Natural killer cell treated with Interleukin-12 subunit alpha and Interleukin-12 subunit beta and Interleukin-15 and Interleukin-18, amount 100 ng/mL, for 72 hours (primary cell): ENCODE data around the gene EGFLAM. TPM values are rescaled to one million over a fixed set of nuclear protein-coding genes. Genes with fewer than 3 reads are reported as not detected.

Experiments
- ATAC-seq, 2 donors: fragments of 150-1000 bp; cut with Tn5 transposase in 1 of 2; sonication (Bioruptor Pico), chemical (Tn5 transposase) in 1 of 2; 2 replicates each; pipeline ENCODE4 v1.10.0; 2021
- DNase-seq: peaks from one replicate; pipeline ENCODE4 v3.0.0; 2022; ENCODE audit warnings: low spot score
- H3K27ac Mint-ChIP-seq, 2 donors: 1 replicate in 1 of 2; 2 replicates in 1 of 2; pipeline ENCODE4 v1.8.0; 2022; ENCODE audit warnings: mixed read lengths in 2 of 2, mild to moderate bottlenecking in 1 of 2, moderate library complexity in 1 of 2
- H3K27me3 Mint-ChIP-seq, 2 donors: 1 replicate in 1 of 2; 2 replicates in 1 of 2; pipeline ENCODE4 v1.8.0; 2022; ENCODE audit warnings: mixed read lengths in 2 of 2
- H3K36me3 Mint-ChIP-seq: one replicate; pipeline ENCODE4 v1.8.0; 2022; ENCODE audit warnings: mixed read lengths
- H3K4me1 Mint-ChIP-seq, 2 donors: 1 replicate in 1 of 2; 2 replicates in 1 of 2; pipeline ENCODE4 v1.8.0; 2022; ENCODE audit warnings: low read depth in 2 of 2, mixed read lengths in 2 of 2, mild to moderate bottlenecking in 1 of 2
- H3K4me3 Mint-ChIP-seq: one replicate; pipeline ENCODE4 v1.8.0; 2022; ENCODE audit warnings: mixed read lengths
- H3K9me3 Mint-ChIP-seq: 2 replicates; pipeline ENCODE4 v1.8.0; 2022; ENCODE audit warnings: mixed read lengths
- total RNA-seq, 2 donors: library from RNA; stranded (reverse); gene quantifications; one replicate each; pipeline ENCODE4 v1.2.3, GENCODE V29; 2022

Gene EGFLAM
- not detected for total RNA-seq

- Mint-ChIP-seq H3K27ac (no peak within 1 kb of the TSS), H3K36me3 (no peaks in the 10 kb centered on the region), H3K9me3 (no peaks in the 10 kb centered on the region), H3K27me3 (peaks cover 48 to 62% of the 10 kb centered on the region in 2 donors), H3K4me3 (no peak within 1 kb of the TSS), H3K4me1 (no peaks in the 10 kb centered on the region)
- ATAC-seq (peak in 1 of 2 donors; percentile 36), DNase-seq (no peak)
Observed at GRCh38 chr5:38258319-38259061, at the start of gene EGFLAM. Gene EGFLAM, plus strand, starts transcription at chr5:38258559. Its CDS starts 196 bp downstream, at chr5:38258755.

DNA sequence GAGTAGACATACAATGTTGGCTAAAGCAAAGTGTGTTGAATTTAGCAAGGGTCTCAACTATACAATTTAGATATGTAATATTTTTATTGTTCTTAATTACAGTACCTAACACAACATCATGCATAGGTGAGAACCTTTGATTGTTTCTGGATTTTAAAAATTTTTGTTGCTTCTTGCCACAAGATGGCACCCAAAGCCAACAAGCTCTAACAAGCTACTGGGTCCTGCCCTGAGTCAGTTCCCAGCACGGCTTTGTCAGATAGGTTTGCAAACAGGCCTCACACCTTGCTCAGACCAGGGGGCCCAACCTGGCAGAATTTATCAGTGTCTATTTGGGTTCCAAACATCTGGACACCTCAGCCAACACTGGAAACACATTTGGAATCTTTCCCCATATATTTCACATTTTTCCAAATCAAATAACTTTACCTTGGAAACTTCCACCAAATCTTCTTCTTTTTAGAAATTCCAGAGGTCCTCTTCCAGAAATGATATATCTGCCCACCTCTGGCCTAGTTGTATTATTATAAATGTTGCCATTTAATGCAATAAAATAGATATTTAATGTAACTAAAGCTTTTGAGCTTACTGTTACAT, 49.5 kb upstream of the EGFLAM start:
- H3K9me3 Mint-ChIP-seq, result peaks cover 5% of the 10 kb centered on the region
- no peak for DNase-seq

DNA sequence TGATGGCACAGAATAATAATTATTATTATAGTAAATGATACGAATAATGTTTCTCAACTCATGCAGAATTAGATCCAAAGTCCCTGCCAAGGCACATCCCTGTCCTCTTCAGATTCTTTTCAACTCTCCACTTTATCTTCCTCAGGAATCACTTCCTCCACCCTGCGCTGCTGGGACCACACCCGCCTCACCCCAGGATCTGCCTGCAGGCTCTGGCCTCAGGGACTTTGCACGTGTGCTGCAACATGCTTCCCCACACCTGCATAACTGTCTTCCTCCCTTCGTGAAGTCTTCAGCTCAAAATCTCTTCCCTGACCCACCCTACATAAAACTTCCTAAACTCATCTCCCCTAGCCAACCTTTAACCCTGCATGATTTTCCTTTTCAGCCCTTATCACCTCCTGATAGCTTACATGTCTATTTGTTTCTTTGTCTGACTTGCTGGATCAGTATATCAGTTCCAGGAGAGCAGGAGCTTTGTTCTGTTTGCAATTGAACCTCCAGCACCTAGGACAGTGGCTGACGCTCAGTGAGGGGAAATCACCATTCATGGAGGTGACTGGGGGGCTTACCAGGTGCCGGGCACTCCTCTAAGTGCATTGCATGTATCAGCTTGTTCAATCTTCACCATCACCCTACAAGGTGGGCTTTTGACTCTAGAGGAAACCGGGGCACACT, 47.5 kb upstream of the EGFLAM start:
- no peak for ATAC-seq
- peaks cover 5% of the 10 kb centered on the region for H3K9me3 Mint-ChIP-seq
- no peaks in the 10 kb centered on the region for H3K36me3 Mint-ChIP-seq
- H3K27me3 Mint-ChIP-seq, result peaks cover 9 to 22% of the 10 kb centered on the region in 2 donors
- H3K4me3 Mint-ChIP-seq, result no peak overlapping the region
- no peak for DNase-seq
- H3K27ac Mint-ChIP-seq, result no peak overlapping the region
- no peaks in the 10 kb centered on the region for H3K4me1 Mint-ChIP-seq

More for the DNA sequence above, 49.5 kb upstream of the EGFLAM start:
- Mint-ChIP-seq H3K4me1 (no peaks in the 10 kb centered on the region), H3K4me3 (no peak overlapping the region), H3K36me3 (no peaks in the 10 kb centered on the region), H3K27ac (no peak overlapping the region), H3K27me3 (peaks cover 11 to 32% of the 10 kb centered on the region in 2 donors)
- ATAC-seq, result no peak

GRCh38 chr5:38211354-38211710, 47.0 kb upstream of the EGFLAM start:
- H3K9me3 Mint-ChIP-seq, result peaks cover 5% of the 10 kb centered on the region
- H3K36me3 Mint-ChIP-seq, result no peaks in the 10 kb centered on the region
- peaks cover 9 to 22% of the 10 kb centered on the region in 2 donors for H3K27me3 Mint-ChIP-seq
- no peak for ATAC-seq
- no peak for DNase-seq
- no peak overlapping the region for H3K27ac Mint-ChIP-seq
- no peak overlapping the region for H3K4me3 Mint-ChIP-seq
- no peaks in the 10 kb centered on the region for H3K4me1 Mint-ChIP-seq

DNA sequence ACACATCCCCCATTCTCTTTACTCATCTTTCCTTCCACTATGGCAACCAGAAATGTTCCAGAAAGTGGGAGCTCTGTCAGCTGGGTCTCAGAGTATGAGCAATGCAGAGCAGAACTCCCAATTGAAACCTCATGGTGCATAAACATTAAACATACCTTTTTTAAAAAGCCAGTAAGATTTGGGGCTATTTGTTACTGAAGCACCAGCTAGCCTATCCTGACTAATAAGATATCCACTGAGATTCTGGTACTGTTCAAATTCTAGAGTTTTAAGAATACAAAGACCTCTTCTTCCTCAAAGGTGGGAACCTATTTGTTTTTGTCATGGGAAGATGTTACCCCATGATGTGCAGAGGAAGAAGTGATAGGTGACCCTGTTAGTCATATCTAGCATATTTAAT, 46.1 kb upstream of the EGFLAM start:
- H3K4me1 Mint-ChIP-seq, result no peaks in the 10 kb centered on the region
- no peak for ATAC-seq
- H3K4me3 Mint-ChIP-seq, result no peak overlapping the region
- peaks cover 5 to 16% of the 10 kb centered on the region in 2 donors for H3K27me3 Mint-ChIP-seq
- H3K9me3 Mint-ChIP-seq, result peaks cover 5% of the 10 kb centered on the region
- DNase-seq, result no peak
- no peaks in the 10 kb centered on the region for H3K36me3 Mint-ChIP-seq
- no peak overlapping the region for H3K27ac Mint-ChIP-seq

DNA sequence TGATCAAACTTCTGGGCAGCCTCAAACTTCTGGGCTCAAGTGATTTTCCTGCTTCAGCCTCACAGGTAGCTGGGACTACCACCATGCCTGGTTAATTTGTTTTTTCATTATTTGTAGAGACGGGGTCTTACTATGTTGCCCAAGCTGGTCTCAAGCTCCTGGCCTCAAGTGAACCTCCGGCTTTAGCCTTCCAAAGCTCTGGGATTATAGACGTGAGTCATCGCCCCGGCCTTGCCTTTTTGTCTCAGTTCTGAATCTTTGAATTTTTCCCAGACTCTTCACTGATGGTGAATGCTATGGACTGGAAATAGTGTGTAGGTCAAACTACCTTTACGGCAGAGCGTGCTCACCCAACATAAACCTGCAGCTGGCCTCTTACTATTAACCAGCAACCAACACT, 32.3 kb upstream of the EGFLAM start:
- H3K27me3 Mint-ChIP-seq, result no peaks in the 10 kb centered on the region
- ATAC-seq (no peak), DNase-seq (no peak)
- no peaks in the 10 kb centered on the region for H3K36me3 Mint-ChIP-seq
- H3K9me3 Mint-ChIP-seq, result no peaks in the 10 kb centered on the region
- H3K4me3 Mint-ChIP-seq, result no peak overlapping the region
- H3K27ac Mint-ChIP-seq, result no peak overlapping the region
- no peaks in the 10 kb centered on the region for H3K4me1 Mint-ChIP-seq

DNA sequence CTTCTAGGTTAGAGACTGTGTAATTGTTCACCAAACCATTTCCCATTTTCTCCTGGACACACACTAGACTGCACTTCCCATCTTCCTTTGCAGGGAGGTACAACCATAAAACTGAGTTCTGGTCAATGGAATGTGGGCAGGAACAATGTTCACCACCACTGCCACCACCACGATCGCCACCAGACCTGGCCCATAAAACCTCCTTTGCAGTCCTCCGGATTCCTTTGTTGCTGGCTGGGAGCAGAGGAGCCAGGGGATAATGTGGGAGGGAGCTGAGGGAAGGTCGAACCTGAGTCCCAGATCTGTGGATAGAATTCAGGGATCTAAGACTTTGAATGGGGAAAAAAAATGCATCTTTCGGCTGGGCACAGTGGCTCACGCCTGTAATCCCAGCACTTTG, 29.4 kb upstream of the EGFLAM start:
- DNase-seq (no peak), ATAC-seq (no peak)
- Mint-ChIP-seq H3K4me3 (no peak overlapping the region), H3K27me3 (peaks cover 0 to 3% of the 10 kb centered on the region in 2 donors), H3K27ac (no peak overlapping the region), H3K9me3 (no peaks in the 10 kb centered on the region), H3K36me3 (no peaks in the 10 kb centered on the region), H3K4me1 (no peaks in the 10 kb centered on the region)

DNA sequence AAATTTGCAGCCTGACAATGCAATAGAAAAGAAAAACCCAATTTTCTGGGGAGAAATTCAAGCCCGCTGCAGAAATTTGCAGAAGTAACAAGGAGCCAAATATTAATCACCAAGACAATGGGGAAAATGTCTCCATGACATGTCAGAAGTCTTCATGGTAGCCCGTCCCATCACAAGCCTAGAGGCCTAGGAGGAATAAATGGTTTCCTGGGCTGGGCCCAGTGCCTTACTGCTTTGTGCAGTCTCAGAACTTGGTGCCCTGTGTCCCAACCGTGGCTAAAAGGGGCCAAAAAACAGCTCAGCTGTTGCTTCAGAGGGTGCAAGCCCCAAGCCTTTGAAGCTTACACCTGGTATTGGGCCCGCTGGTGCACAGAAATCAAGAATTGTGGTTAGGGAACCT, 23.6 kb upstream of the EGFLAM start:
- peaks cover 0 to 3% of the 10 kb centered on the region in 2 donors for H3K27me3 Mint-ChIP-seq
- H3K36me3 Mint-ChIP-seq, result no peaks in the 10 kb centered on the region
- H3K27ac Mint-ChIP-seq, result no peak overlapping the region
- no peaks in the 10 kb centered on the region for H3K4me1 Mint-ChIP-seq
- no peaks in the 10 kb centered on the region for H3K9me3 Mint-ChIP-seq
- DNase-seq (no peak), ATAC-seq (no peak)
- no peak overlapping the region for H3K4me3 Mint-ChIP-seq

DNA sequence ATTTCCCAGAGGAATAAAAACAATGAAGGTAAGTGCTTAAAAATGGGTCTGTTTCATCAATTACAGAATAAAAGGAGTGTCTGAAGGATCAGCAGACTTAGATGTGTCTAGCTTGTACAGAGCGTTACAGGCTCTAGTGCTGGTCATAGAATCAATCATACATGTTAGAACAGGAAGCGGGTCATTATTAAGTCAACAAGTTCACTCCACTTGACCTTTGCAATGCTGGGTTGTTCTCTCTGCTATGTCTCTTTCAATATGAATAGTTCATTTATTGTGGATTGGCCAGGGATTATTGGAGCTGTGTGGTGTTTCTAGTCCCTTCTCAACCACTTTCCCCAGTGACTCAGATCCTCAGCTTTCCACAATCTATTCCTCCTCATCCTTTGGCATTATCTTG, 20.7 kb upstream of the EGFLAM start:
- Mint-ChIP-seq H3K4me3 (no peak overlapping the region), H3K27ac (no peak overlapping the region), H3K9me3 (no peaks in the 10 kb centered on the region), H3K4me1 (no peaks in the 10 kb centered on the region), H3K27me3 (peaks cover 6 to 12% of the 10 kb centered on the region in 2 donors), H3K36me3 (no peaks in the 10 kb centered on the region)
- ATAC-seq (no peak), DNase-seq (no peak)

GRCh38 chr5:38240212-38240611, 18.1 kb upstream of the EGFLAM start:
- Mint-ChIP-seq H3K27ac (no peak overlapping the region), H3K9me3 (no peaks in the 10 kb centered on the region), H3K4me3 (no peak overlapping the region), H3K4me1 (no peaks in the 10 kb centered on the region), H3K27me3 (peaks cover 10 to 18% of the 10 kb centered on the region in 2 donors), H3K36me3 (no peaks in the 10 kb centered on the region)
- ATAC-seq (no peak), DNase-seq (no peak)

GRCh38 chr5:38241655-38242054, 16.7 kb upstream of the EGFLAM start:
- Mint-ChIP-seq H3K36me3 (no peaks in the 10 kb centered on the region), H3K27ac (no peak overlapping the region), H3K4me1 (no peaks in the 10 kb centered on the region), H3K27me3 (peaks cover 10 to 18% of the 10 kb centered on the region in 2 donors), H3K9me3 (no peaks in the 10 kb centered on the region), H3K4me3 (no peak overlapping the region)
- ATAC-seq (no peak), DNase-seq (no peak)

DNA sequence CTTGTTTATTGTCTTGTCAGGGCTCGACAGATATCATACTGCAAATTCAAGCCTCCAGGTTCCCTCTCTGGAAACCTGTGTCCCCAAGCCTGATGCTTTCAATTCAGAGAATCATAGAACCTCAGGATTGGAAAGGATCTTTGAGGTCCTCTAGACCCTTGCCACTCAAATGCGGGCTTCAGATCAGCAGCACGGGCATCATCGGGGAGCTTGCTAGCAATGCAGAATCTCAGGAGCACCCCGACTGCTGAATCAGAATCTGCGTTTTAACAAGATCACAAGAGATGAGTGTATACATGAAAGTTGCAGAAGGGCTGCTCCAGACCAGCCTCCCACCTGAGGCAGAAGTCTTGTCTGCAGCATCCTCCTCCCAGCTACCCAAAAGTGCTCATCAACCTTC, 13.1 kb upstream of the EGFLAM start:
- H3K4me3 Mint-ChIP-seq, result no peak overlapping the region
- ATAC-seq, result no peak
- DNase-seq, result no peak
- H3K27ac Mint-ChIP-seq, result no peak overlapping the region
- no peaks in the 10 kb centered on the region for H3K9me3 Mint-ChIP-seq
- peaks cover 13 to 18% of the 10 kb centered on the region in 2 donors for H3K27me3 Mint-ChIP-seq
- H3K4me1 Mint-ChIP-seq, result no peaks in the 10 kb centered on the region
- H3K36me3 Mint-ChIP-seq, result no peaks in the 10 kb centered on the region

- no peak overlapping the region for H3K4me3 Mint-ChIP-seq
- H3K9me3 Mint-ChIP-seq, result peaks cover 6% of the 10 kb centered on the region
- H3K27me3 Mint-ChIP-seq, result peaks cover 2 to 13% of the 10 kb centered on the region in 2 donors
- DNase-seq (no peak), ATAC-seq (no peak)
- H3K27ac Mint-ChIP-seq, result no peak overlapping the region
- no peaks in the 10 kb centered on the region for H3K4me1 Mint-ChIP-seq
- no peaks in the 10 kb centered on the region for H3K36me3 Mint-ChIP-seq
Observed at GRCh38 chr5:38249301-38249700, 9.1 kb upstream of the EGFLAM start.

- Mint-ChIP-seq H3K27ac (no peak overlapping the region), H3K9me3 (peaks cover 6% of the 10 kb centered on the region), H3K27me3 (peaks cover 7 to 13% of the 10 kb centered on the region in 2 donors), H3K36me3 (no peaks in the 10 kb centered on the region), H3K4me1 (no peaks in the 10 kb centered on the region), H3K4me3 (no peak overlapping the region)
- no peak for DNase-seq
- ATAC-seq, result no peak
Observed at GRCh38 chr5:38249812-38250211, 8.5 kb upstream of the EGFLAM start.
